ENCODE measurements around the gene PIK3R1.

PIK3R1 gene

GRCh38 chr5:68296895-68297294, 81.3 kb downstream of the PIK3R1 start:
- no peak for TF ChIP-seq CTCF (IDR thresholded peaks at IDR 0.05; ENCODE audit: low read depth, low read length, missing control alignments)
- no peak overlapping the region for H3K4me3 ChIP-seq (ENCODE audit: low read depth, low read length)
- DNase-seq (ENCODE audit: low read depth) = no peak

- DNase-seq (ENCODE audit: low read depth) = no peak
- no peak for TF ChIP-seq CTCF (IDR thresholded peaks at IDR 0.05; ENCODE audit: low read depth, low read length, missing control alignments)
- no peak overlapping the region for H3K4me3 ChIP-seq (ENCODE audit: low read depth, low read length)
Observed at GRCh38 chr5:68297656-68298055, 82.1 kb downstream of the PIK3R1 start.

- no peak for DNase-seq (ENCODE audit: low read depth)
- TF ChIP-seq CTCF (IDR thresholded peaks at IDR 0.05; ENCODE audit: low read depth, low read length, missing control alignments) = no peak
Observed at GRCh38 chr5:68298479-68298878, 82.9 kb downstream of the PIK3R1 start.

GRCh38 chr5:68299105-68299504, 83.5 kb downstream of the PIK3R1 start:
- DNase-seq (ENCODE audit: low read depth) = no peak
- no peak for TF ChIP-seq CTCF (IDR thresholded peaks at IDR 0.05; ENCODE audit: low read depth, low read length, missing control alignments)
- H3K4me3 ChIP-seq (ENCODE audit: low read depth, low read length) = no peak overlapping the region

More at GRCh38 chr5:68298479-68298878, 82.9 kb downstream of the PIK3R1 start:
- H3K4me3 ChIP-seq (ENCODE audit: low read depth, low read length) = no peak overlapping the region

- no peak for TF ChIP-seq CTCF (IDR thresholded peaks at IDR 0.05; ENCODE audit: low read depth, low read length, missing control alignments)
- no peak for DNase-seq (ENCODE audit: low read depth)
- H3K4me3 ChIP-seq (ENCODE audit: low read depth, low read length) = no peak overlapping the region
Observed at GRCh38 chr5:68299575-68299974, 84.0 kb downstream of the PIK3R1 start.

- no peak for TF ChIP-seq CTCF (IDR thresholded peaks at IDR 0.05; ENCODE audit: low read depth, low read length, missing control alignments)
- no peak overlapping the region for H3K4me3 ChIP-seq (ENCODE audit: low read depth, low read length)
- no peak for DNase-seq (ENCODE audit: low read depth)
Observed at GRCh38 chr5:68303038-68303738, 87.6 kb downstream of the PIK3R1 start.

Data from GM12864 (cell line).